Urinary bladder (tissue), 4 donors: Measurements from ENCODE around the gene PROSER3. TPM values are rescaled to one million over a fixed set of nuclear protein-coding genes. Genes with fewer than 3 reads are reported as not detected.
"Not testable (repeated sequence)": the region's sequence is repeated elsewhere in the genome, so short reads cannot be mapped to it uniquely, and the experiment has no call there.

Source experiments
- DNase-seq: peaks from one replicate; pipeline ENCODE4 v3.0.0-alpha.2; 2015; ENCODE audit errors: extremely low spot score
- H3K27ac ChIP-seq: one replicate; pipeline ENCODE4 v1.5.1; 2013; ENCODE audit warnings: low read depth, mild to moderate bottlenecking, moderate library complexity
- H3K36me3 ChIP-seq: one replicate; pipeline ENCODE4 v1.6.1; 2013; ENCODE audit warnings: mild to moderate bottlenecking, moderate library complexity; ENCODE audit not compliant: insufficient read depth
- H3K4me1 ChIP-seq: one replicate; pipeline ENCODE4 v1.6.1; 2013; ENCODE audit warnings: mild to moderate bottlenecking, moderate library complexity; ENCODE audit not compliant: insufficient read depth
- H3K4me3 ChIP-seq: one replicate; pipeline ENCODE4 v1.5.1; 2013; ENCODE audit warnings: low read depth, low read length
- WGBS: extraction: QIAGEN DNeasy Blood & Tissue Kit; methylation state at CpG from one replicate; pipeline ENCODE4 v1.1.7; 2013; 5-methylcytosine and 5-hydroxymethylcytosine counted together
- polyA plus RNA-seq: library from polyadenylated mRNA; stranded (reverse); fragments of 200-250 nt; gene quantifications from one replicate; pipeline ENCODE4 v1.2.3, GENCODE V29; 2013
- total RNA-seq: library from RNA; depleted of rRNA; stranded (reverse); fragments of >200 nt; gene quantifications from one replicate; pipeline ENCODE4 v1.2.3, GENCODE V29; 2014
- donor health status: healthy with polysubstance abuse.
- donor health status: healthy.

The PROSER3 gene
- total and polyA plus RNA-seq, 2 donors, result 6.8 to 12.2 TPM

GRCh38 chr19:35759697-35760096 lies 1.7 kb downstream of the PROSER3 start:
- 94% methylated on average over 2 of the region's 2 CpGs for WGBS
- Histone ChIP-seq H3K4me1 (no peaks in the 10 kb centered on the region), H3K4me3 (no peak overlapping the region), H3K27ac (no peak overlapping the region), H3K36me3 (no peaks in the 10 kb centered on the region)
- DNase-seq, result no peak

GRCh38 chr19:35760711-35761349 lies 2.9 kb downstream of the PROSER3 start:
- Histone ChIP-seq H3K4me1 (no peaks in the 10 kb centered on the region), H3K36me3 (no peaks in the 10 kb centered on the region), H3K27ac (no peak overlapping the region), H3K4me3 (no peak overlapping the region)
- 94% methylated on average over 4 of the region's 4 CpGs for WGBS
- no peak for DNase-seq

- no peak overlapping the region for H3K27ac ChIP-seq
- H3K4me1 ChIP-seq, result no peaks in the 10 kb centered on the region
- H3K4me3 ChIP-seq, result no peak overlapping the region
- DNase-seq, result no peak
- H3K36me3 ChIP-seq, result no peaks in the 10 kb centered on the region
- 93% methylated on average over 17 of the region's 17 CpGs for whole genome bisulfite sequencing
Measured at GRCh38 chr19:35764432-35765315, 6.7 kb downstream of the PROSER3 start.

- no peak for DNase-seq
- 86% methylated on average over 11 of the region's 11 CpGs for WGBS
- no peaks in the 10 kb centered on the region for H3K4me1 ChIP-seq
- no peak overlapping the region for H3K4me3 ChIP-seq
- H3K36me3 ChIP-seq, result no peaks in the 10 kb centered on the region
- H3K27ac ChIP-seq, result no peak overlapping the region
Measured at GRCh38 chr19:35766571-35767104, 8.7 kb downstream of the PROSER3 start.

GRCh38 chr19:35767288-35768081 lies 9.5 kb downstream of the PROSER3 start:
- no peak overlapping the region for H3K4me3 ChIP-seq
- DNase-seq, result no peak
- H3K36me3 ChIP-seq, result no peaks in the 10 kb centered on the region
- no peaks in the 10 kb centered on the region for H3K4me1 ChIP-seq
- 56% methylated on average over 34 of the region's 34 CpGs for WGBS
- no peak overlapping the region for H3K27ac ChIP-seq

GRCh38 chr19:35768082-35768421 lies 10.1 kb downstream of the PROSER3 start:
- Histone ChIP-seq H3K4me3 (no peak overlapping the region), H3K36me3 (no peaks in the 10 kb centered on the region), H3K4me1 (no peaks in the 10 kb centered on the region), H3K27ac (no peak overlapping the region)
- no peak for DNase-seq
- 61% methylated on average over 15 of the region's 15 CpGs for WGBS

GRCh38 chr19:35772362-35772761 lies 14.4 kb downstream of the PROSER3 start:
- H3K36me3 ChIP-seq, H3K4me3 ChIP-seq, H3K4me1 ChIP-seq, H3K27ac ChIP-seq, DNase-seq: not testable (repeated sequence)
- 95% methylated on average over 5 of the region's 5 CpGs for WGBS

- Histone ChIP-seq H3K4me3 (no peak overlapping the region), H3K27ac (no peak overlapping the region), H3K4me1 (no peaks in the 10 kb centered on the region), H3K36me3 (no peaks in the 10 kb centered on the region)
- DNase-seq, result no peak
- 51% methylated on average over 9 of the region's 9 CpGs for WGBS
Measured at GRCh38 chr19:35773020-35773806, 15.2 kb downstream of the PROSER3 start.

GRCh38 chr19:35774274-35775045 lies 16.5 kb downstream of the PROSER3 start:
- DNase-seq, result no peak
- no peaks in the 10 kb centered on the region for H3K36me3 ChIP-seq
- H3K4me1 ChIP-seq, result no peaks in the 10 kb centered on the region
- 57% methylated on average over 16 of the region's 16 CpGs for WGBS
- H3K27ac ChIP-seq, result no peak overlapping the region
- peak overlapping the region; percentile 83 for H3K4me3 ChIP-seq

- H3K27ac ChIP-seq, result no peak overlapping the region
- WGBS, result 36% methylated on average over 9 of the region's 9 CpGs
- H3K4me1 ChIP-seq, result no peaks in the 10 kb centered on the region
- DNase-seq, result no peak
- H3K36me3 ChIP-seq, result no peaks in the 10 kb centered on the region
- H3K4me3 ChIP-seq, result peak overlapping the region; percentile 83
Measured at GRCh38 chr19:35775046-35775297, 17.0 kb downstream of the PROSER3 start.

GRCh38 chr19:35775298-35776101 lies 17.5 kb downstream of the PROSER3 start, which contains the start of gene ARHGAP33:
TSS of gene ARHGAP33 (plus strand) at chr19:35775564. CDS start at chr19:35775659, 95 bp downstream.
- Histone ChIP-seq H3K27ac (no peak within 1 kb of the TSS), H3K4me1 (no peaks in the 10 kb centered on the region), H3K36me3 (no peaks in the 10 kb centered on the region), H3K4me3 (peak within 1 kb of the TSS; percentile 83)
- DNase-seq, result peak; percentile 94
- 1% methylated on average over 80 of the region's 82 CpGs for WGBS
